HepG2 (cell line): ENCODE data around the gene IGIP. TPM values are rescaled to one million over a fixed set of nuclear protein-coding genes. Genes with fewer than 3 reads are reported as not detected.

Experiments
- ATAC-seq: fragments of 200-7000 bp; cut with Tn5 transposase; 3 replicates; pipeline ENCODE4 v1.9.1; 2020; ENCODE audit warnings: mild to moderate bottlenecking, moderate library complexity
- BruUV-seq: library from RNA; stranded (reverse); fragments of 400-500 nt; replicated peaks from 2 replicates; lab custom pipeline; 2021; lab: Mats Ljungman, UMichigan
- CTCF ChIA-PET: fragments of 300-600 bp; formaldehyde crosslinking; extraction: SDS; loops from one replicate; lab custom pipeline; 2021; ENCODE audit warnings: low total read pairs, inconsistent platforms, low intra/inter-chr PET ratio; lab: Yijun Ruan, JAX
- POLR2A ChIA-PET: fragments of 350-600 bp; sonication (Branson Sonifier 250); formaldehyde crosslinking; loops from one replicate; lab custom pipeline; 2020; ENCODE audit warnings: antibody characterized with exemption, inconsistent platforms; lab: Yijun Ruan, JAX
- DNase-seq: peaks from one replicate; pipeline ENCODE4 v3.0.0-alpha.2; 2015; ENCODE audit warnings: low spot score
- FAIRE-seq: peaks from 3 replicates; lab custom pipeline; 2011; peaks lifted over from hg19 to GRCh38; lab: Jason Lieb, UNC
- H2AFZ ChIP-seq: one replicate; pipeline ENCODE4 v1.6.1; 2011; ENCODE audit warnings: low read length, inconsistent platforms
- H3K27ac ChIP-seq: fragments of 300-600 bp; 3 replicates; pipeline ENCODE4 v1.8.0; 2011; ENCODE audit warnings: mixed run types, mild to moderate bottlenecking, mixed read lengths, low read length, inconsistent platforms; ENCODE audit not compliant: insufficient read depth; ENCODE audit errors: extremely low read length
- H3K27me3 ChIP-seq, 2 experiments: fragments of 200-600 bp in 1 of 2; 2 replicates in 1 of 2; 3 replicates in 1 of 2; pipeline versions ENCODE4 v1.6.0 to v1.8.0; 2011; ENCODE audit warnings: low read length in 2 of 2, mild to moderate bottlenecking in 2 of 2, moderate library complexity in 2 of 2, inconsistent platforms in 1 of 2; ENCODE audit not compliant: insufficient read depth in 2 of 2, control insufficient read depth in 1 of 2
- H3K36me3 ChIP-seq, 2 experiments: fragments of 200-600 bp in 1 of 2; replicated peaks in 1 of 2; 2 replicates in 1 of 2; 3 replicates in 1 of 2; pipeline versions ENCODE4 v1.5.1 to v1.8.0; 2011; ENCODE audit warnings: low read length in 2 of 2, inconsistent platforms in 1 of 2; ENCODE audit not compliant: insufficient read depth in 2 of 2, control insufficient read depth in 1 of 2
- H3K4me1 ChIP-seq: 2 replicates; pipeline ENCODE4 v1.5.1; 2012; ENCODE audit warnings: low read length, inconsistent platforms; ENCODE audit not compliant: insufficient read depth
- H3K4me2 ChIP-seq: 2 replicates; pipeline ENCODE4 v1.6.0; 2011; ENCODE audit warnings: low read depth, low read length, inconsistent platforms
- H3K4me3 ChIP-seq, 3 experiments: fragments of 200-600 bp in 1 of 3; sonication (generic), shearing (Covaris generic) in 1 of 3; replicated peaks in 1 of 3; 2 replicates each; pipeline ENCODE4 v1.5.1; 2011 to 2016; ENCODE audit warnings: low read length in 3 of 3, inconsistent platforms in 2 of 3, low read depth in 2 of 3, mild to moderate bottlenecking in 2 of 3, control low read depth in 1 of 3, mixed read lengths in 1 of 3; ENCODE audit not compliant: insufficient read depth in 1 of 3
- H3K79me2 ChIP-seq: one replicate; pipeline ENCODE4 v1.6.1; 2011; ENCODE audit warnings: low read length, inconsistent platforms; ENCODE audit not compliant: insufficient read depth
- H3K9ac ChIP-seq: 2 replicates; pipeline ENCODE4 v1.6.0; 2011; ENCODE audit warnings: mild to moderate bottlenecking, low read depth, low read length, inconsistent platforms; ENCODE audit not compliant: insufficient read depth
- H3K9me3 ChIP-seq: 2 replicates; pipeline ENCODE4 v1.5.1; 2012; ENCODE audit warnings: mild to moderate bottlenecking, low read length
- H4K20me1 ChIP-seq: 2 replicates; pipeline ENCODE4 v1.6.0; 2011; ENCODE audit warnings: inconsistent platforms, mild to moderate bottlenecking, low read length, moderate library complexity; ENCODE audit not compliant: insufficient read depth
- DPF2 ChIP-seq: sonication (generic); formaldehyde crosslinking; IDR thresholded peaks from 2 replicates; pipeline ENCODE4 v1.4.0; 2020; ENCODE audit warnings: mild to moderate bottlenecking, low read depth, missing genetic modification reagents, borderline replicate concordance
- EHMT2 ChIP-seq: fragments of 200-600 bp; sonication (generic); IDR thresholded peaks from 2 replicates; pipeline ENCODE4 v1.7.0; 2017; ENCODE audit warnings: antibody characterized with exemption, low read depth, low read length, borderline replicate concordance
- EP300 ChIP-seq, 3 experiments: sonication (generic) in 1 of 3; formaldehyde crosslinking in 1 of 3; IDR thresholded peaks; 2 replicates each; pipeline versions ENCODE4 v1.5.1 to v1.6.1; 2011 to 2020; ENCODE audit warnings: low read depth in 2 of 3, low read length in 2 of 3, borderline replicate concordance in 1 of 3, improper control_type of control experiment in 1 of 3, mild to moderate bottlenecking in 1 of 3, missing genetic modification reagents in 1 of 3, moderate library complexity in 1 of 3
- GPN1 ChIP-seq: sonication (generic); formaldehyde crosslinking; IDR thresholded peaks from 2 replicates; pipeline ENCODE4 v1.5.1; 2020; ENCODE audit warnings: missing genetic modification reagents, borderline replicate concordance
- KLF16 ChIP-seq, 2 experiments: sonication (generic) in 1 of 2; formaldehyde crosslinking in 1 of 2; IDR thresholded peaks; 2 replicates each; pipeline versions ENCODE4 v1.6.1 to v1.8.0; 2016 to 2023; ENCODE audit warnings: missing genetic modification reagents in 2 of 2, missing compliant biosample characterization in 1 of 2
- NFIC ChIP-seq: IDR thresholded peaks from 2 replicates; pipeline ENCODE4 v1.6.1; 2012; ENCODE audit warnings: mild to moderate bottlenecking, low read length, inconsistent platforms
- PAX8 ChIP-seq: sonication (generic); formaldehyde crosslinking; IDR thresholded peaks from 2 replicates; pipeline ENCODE4 v1.8.0; 2022; ENCODE audit warnings: mild to moderate bottlenecking, missing genetic modification reagents, borderline replicate concordance
- TCF7 ChIP-seq: sonication (generic); IDR thresholded peaks from 2 replicates; pipeline ENCODE4 v1.6.1; 2016; ENCODE audit warnings: antibody characterized with exemption, low read depth
- YEATS2 ChIP-seq: sonication (generic); formaldehyde crosslinking; IDR thresholded peaks from 2 replicates; pipeline ENCODE4 v1.4.0; 2020; ENCODE audit warnings: missing genetic modification reagents, borderline replicate concordance
- ZFAT ChIP-seq: sonication (generic); formaldehyde crosslinking; conservative IDR thresholded peaks from 2 replicates; pipeline ENCODE4 v1.8.1; 2023; ENCODE audit warnings: missing genetic modification reagents, inconsistent platforms
- ZFP41 ChIP-seq: sonication (generic); formaldehyde crosslinking; IDR thresholded peaks from 2 replicates; pipeline ENCODE4 v1.4.0; 2020; ENCODE audit warnings: mild to moderate bottlenecking, missing genetic modification reagents, borderline replicate concordance
- ZNF101 ChIP-seq: sonication (generic); formaldehyde crosslinking; IDR thresholded peaks from 2 replicates; pipeline ENCODE4 v1.4.0; 2020; ENCODE audit warnings: mild to moderate bottlenecking, low read depth, missing genetic modification reagents, borderline replicate concordance
- ZNF350 ChIP-seq: sonication (generic); formaldehyde crosslinking; IDR thresholded peaks from 2 replicates; pipeline ENCODE4 v1.4.0; 2020; ENCODE audit warnings: mild to moderate bottlenecking, low read depth, missing genetic modification reagents, borderline replicate concordance
- ZNF629 ChIP-seq: sonication (generic); formaldehyde crosslinking; conservative IDR thresholded peaks from 2 replicates; pipeline ENCODE4 v1.5.0; 2020; ENCODE audit warnings: missing genetic modification reagents
- ZNF781 ChIP-seq: sonication (generic); formaldehyde crosslinking; IDR thresholded peaks from 2 replicates; pipeline ENCODE4 v1.5.1; 2020; ENCODE audit warnings: borderline replicate concordance, mild to moderate bottlenecking, missing genetic modification reagents; ENCODE audit errors: not compliant biosample characterization
- ZSCAN20 ChIP-seq: sonication (generic); formaldehyde crosslinking; IDR thresholded peaks from 2 replicates; pipeline ENCODE4 v1.4.0; 2020; ENCODE audit warnings: missing genetic modification reagents, mild to moderate bottlenecking, borderline replicate concordance
- WGBS: methylation state at CpG from one replicate; pipeline ENCODE4 v1.1.6; 2017; ENCODE audit warnings: low lambda C conversion rate; 5-methylcytosine and 5-hydroxymethylcytosine counted together
- in situ Hi-C: cut with HindIII; loops from 2 replicates; pipeline ENCODE4 v1.10.0; 2017; ENCODE audit warnings: low pct_unique_long_range_greater_than_20kb; ENCODE audit not compliant: extremely low pct_ligation_motif_present
- intact Hi-C: fragments of 100-400 bp; cut with micrococcal nuclease; formaldehyde crosslinking; loops from one replicate; pipeline ENCODE4 v1.10.0; 2022; ENCODE audit not compliant: unreplicated experiment
- polyA plus RNA-seq, 8 experiments: library from polyadenylated mRNA; depleted of rRNA in 3 of 8; stranded (reverse) in 7 of 8; unstranded in 1 of 8; fragments of >200 nt; fragmentation: Illumina TruSeq in 4 of 8; extraction: Trizol in 4 of 8; gene quantifications; 2 replicates each; pipeline versions ENCODE4 v1.2.1 to v1.2.3, GENCODE V29; 2011 to 2016; ENCODE audit warnings: low read depth in 4 of 8, missing spikeins in 1 of 8, mixed read lengths in 1 of 8; ENCODE audit not compliant: insufficient read depth in 1 of 8
- total RNA-seq, 5 experiments: library from RNA; depleted of rRNA; stranded (reverse); fragments of >200 nt; fragmentation: Illumina TruSeq; extraction: Trizol; gene quantifications; 2 replicates each; pipeline ENCODE4 v1.2.3, GENCODE V29; 2016; ENCODE audit warnings: low read depth in 1 of 5
- TF ChIP-seq, protein P1 (sequence below): sonication (generic); formaldehyde crosslinking; IDR thresholded peaks from 2 replicates; pipeline ENCODE4 v1.4.0; 2020; ENCODE audit warnings: missing genetic modification reagents

IGIP gene
- total and polyA plus RNA-seq, 2 of the 13 experiments (the other 11 are each of a cell fraction or from before 2014, with no cell fraction given), result 1.7 to 2.1 TPM

DNA sequence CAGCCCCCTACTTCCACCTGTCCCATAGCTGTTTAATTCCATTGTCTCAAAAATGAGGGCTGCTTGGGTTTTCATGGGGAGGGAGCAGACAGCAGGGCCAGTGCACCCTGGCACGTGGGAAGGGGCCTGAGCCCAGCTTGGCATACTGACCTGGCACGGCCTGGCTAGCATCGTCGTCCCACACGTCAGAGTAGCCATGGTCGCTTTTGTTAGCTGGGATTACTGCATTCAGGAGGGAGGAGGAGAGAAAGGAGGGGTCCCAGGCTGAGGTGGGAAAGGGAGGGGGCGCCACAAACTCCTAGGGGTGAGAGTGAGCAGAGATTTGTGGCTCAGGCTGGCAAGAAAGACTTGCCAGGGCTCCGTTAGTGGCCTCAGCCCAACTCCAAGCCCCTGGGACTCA lies 28.2 kb downstream of the IGIP start:
- Histone ChIP-seq H3K27ac (no peak overlapping the region), H3K9me3 (no peaks in the 10 kb centered on the region), H3K79me2 (no peaks in the 10 kb centered on the region), H3K4me3 (no peak overlapping the region), H3K9ac (no peak overlapping the region), H3K36me3 (no peaks in the 10 kb centered on the region), H3K27me3 (no peaks in the 10 kb centered on the region; a peak in 1 of 5 replicates), H3K4me1 (peaks cover 28% of the 10 kb centered on the region), H3K4me2 (no peak overlapping the region), H2AFZ (no peak overlapping the region), H4K20me1 (no peaks in the 10 kb centered on the region; the same call in 1 of the 2 replicates)
- no TSS peak for BruUV-seq
- DNase-seq, result no peak
- CTCF ChIA-PET, result no interaction called here
- ATAC-seq, result no peak
- no peak for FAIRE-seq
- in situ Hi-C loops, result no loop called here
- WGBS, result 57% methylated on average over 8 of the region's 8 CpGs
- intact Hi-C loops, result no loop called here
- TF ChIP-seq, protein P1, sequence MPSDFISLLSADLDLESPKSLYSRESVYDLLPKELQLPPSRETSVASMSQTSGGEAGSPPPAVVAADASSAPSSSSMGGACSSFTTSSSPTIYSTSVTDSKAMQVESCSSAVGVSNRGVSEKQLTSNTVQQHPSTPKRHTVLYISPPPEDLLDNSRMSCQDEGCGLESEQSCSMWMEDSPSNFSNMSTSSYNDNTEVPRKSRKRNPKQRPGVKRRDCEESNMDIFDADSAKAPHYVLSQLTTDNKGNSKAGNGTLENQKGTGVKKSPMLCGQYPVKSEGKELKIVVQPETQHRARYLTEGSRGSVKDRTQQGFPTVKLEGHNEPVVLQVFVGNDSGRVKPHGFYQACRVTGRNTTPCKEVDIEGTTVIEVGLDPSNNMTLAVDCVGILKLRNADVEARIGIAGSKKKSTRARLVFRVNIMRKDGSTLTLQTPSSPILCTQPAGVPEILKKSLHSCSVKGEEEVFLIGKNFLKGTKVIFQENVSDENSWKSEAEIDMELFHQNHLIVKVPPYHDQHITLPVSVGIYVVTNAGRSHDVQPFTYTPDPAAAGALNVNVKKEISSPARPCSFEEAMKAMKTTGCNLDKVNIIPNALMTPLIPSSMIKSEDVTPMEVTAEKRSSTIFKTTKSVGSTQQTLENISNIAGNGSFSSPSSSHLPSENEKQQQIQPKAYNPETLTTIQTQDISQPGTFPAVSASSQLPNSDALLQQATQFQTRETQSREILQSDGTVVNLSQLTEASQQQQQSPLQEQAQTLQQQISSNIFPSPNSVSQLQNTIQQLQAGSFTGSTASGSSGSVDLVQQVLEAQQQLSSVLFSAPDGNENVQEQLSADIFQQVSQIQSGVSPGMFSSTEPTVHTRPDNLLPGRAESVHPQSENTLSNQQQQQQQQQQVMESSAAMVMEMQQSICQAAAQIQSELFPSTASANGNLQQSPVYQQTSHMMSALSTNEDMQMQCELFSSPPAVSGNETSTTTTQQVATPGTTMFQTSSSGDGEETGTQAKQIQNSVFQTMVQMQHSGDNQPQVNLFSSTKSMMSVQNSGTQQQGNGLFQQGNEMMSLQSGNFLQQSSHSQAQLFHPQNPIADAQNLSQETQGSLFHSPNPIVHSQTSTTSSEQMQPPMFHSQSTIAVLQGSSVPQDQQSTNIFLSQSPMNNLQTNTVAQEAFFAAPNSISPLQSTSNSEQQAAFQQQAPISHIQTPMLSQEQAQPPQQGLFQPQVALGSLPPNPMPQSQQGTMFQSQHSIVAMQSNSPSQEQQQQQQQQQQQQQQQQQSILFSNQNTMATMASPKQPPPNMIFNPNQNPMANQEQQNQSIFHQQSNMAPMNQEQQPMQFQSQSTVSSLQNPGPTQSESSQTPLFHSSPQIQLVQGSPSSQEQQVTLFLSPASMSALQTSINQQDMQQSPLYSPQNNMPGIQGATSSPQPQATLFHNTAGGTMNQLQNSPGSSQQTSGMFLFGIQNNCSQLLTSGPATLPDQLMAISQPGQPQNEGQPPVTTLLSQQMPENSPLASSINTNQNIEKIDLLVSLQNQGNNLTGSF (CRISPR knock-in tag), result no peak
- no peak for TF ChIP-seq EP300 (IDR thresholded peaks at IDR 0.05; ENCODE audit: low read depth in 2 of 2, low read length in 2 of 2)
- no peak for TF ChIP-seq EP300 (CRISPR knock-in tag; IDR thresholded peaks at IDR 0.05; ENCODE audit: borderline replicate concordance)
- no peak for TF ChIP-seq ZFP41 (CRISPR knock-in tag)
- no peak for TF ChIP-seq ZNF781 (CRISPR knock-in tag)
- TF ChIP-seq ZNF629 (CRISPR knock-in tag), result no peak
- no peak for TF ChIP-seq KLF16 (CRISPR knock-in tag; IDR thresholded peaks at IDR 0.05)
- TF ChIP-seq ZSCAN20, result no peak
- TF ChIP-seq TCF7, result no peak
- TF ChIP-seq GPN1, result no peak
- no peak for TF ChIP-seq NFIC
- no peak for TF ChIP-seq YEATS2
- TF ChIP-seq PAX8, result no peak
- TF ChIP-seq ZNF101, result no peak
- no peak for TF ChIP-seq DPF2 (CRISPR knock-in tag)
- TF ChIP-seq EHMT2, result no peak
- TF ChIP-seq ZNF350 (CRISPR knock-in tag), result no peak
- TF ChIP-seq ZFAT (CRISPR knock-in tag), result no peak
- POLR2A ChIA-PET, result no interaction called here
